Measurements from ENCODE around the gene NPTXR. TPM values are rescaled to one million over a fixed set of nuclear protein-coding genes. Genes with fewer than 3 reads are reported as not detected.

The NPTXR gene
- total RNA-seq, 2 experiments from 2014 or later = 4.2 to 4.6 TPM

- ChIA-PET CTCF (no interaction called here), POLR2A (interaction anchor here (0.6 kb wide), 1 partner anchor 11 kb away, joined by 4 read pairs; no protein-coding TSS in a partner anchor)
- Histone ChIP-seq H3K36me3 (ENCODE audit: insufficient read depth, low read length) (no peaks in the 10 kb centered on the region), H3K4me1 (ENCODE audit: insufficient read depth, low read length) (no peaks in the 10 kb centered on the region), H3K27ac (ENCODE audit: low read depth in 1 of 2, low read length in 2 of 2) (no peak overlapping the region), H3K4me3 (ENCODE audit: low read length) (no peak overlapping the region), H3K9me3 (ENCODE audit: control insufficient read depth in 1 of 2, insufficient read depth in 1 of 2, low read length in 2 of 2) (no peaks in the 10 kb centered on the region), H3K27me3 (ENCODE audit: control insufficient read depth in 1 of 2, insufficient read depth in 2 of 2, low read length in 2 of 2) (no peaks in the 10 kb centered on the region)
- TF ChIP-seq, protein P1, sequence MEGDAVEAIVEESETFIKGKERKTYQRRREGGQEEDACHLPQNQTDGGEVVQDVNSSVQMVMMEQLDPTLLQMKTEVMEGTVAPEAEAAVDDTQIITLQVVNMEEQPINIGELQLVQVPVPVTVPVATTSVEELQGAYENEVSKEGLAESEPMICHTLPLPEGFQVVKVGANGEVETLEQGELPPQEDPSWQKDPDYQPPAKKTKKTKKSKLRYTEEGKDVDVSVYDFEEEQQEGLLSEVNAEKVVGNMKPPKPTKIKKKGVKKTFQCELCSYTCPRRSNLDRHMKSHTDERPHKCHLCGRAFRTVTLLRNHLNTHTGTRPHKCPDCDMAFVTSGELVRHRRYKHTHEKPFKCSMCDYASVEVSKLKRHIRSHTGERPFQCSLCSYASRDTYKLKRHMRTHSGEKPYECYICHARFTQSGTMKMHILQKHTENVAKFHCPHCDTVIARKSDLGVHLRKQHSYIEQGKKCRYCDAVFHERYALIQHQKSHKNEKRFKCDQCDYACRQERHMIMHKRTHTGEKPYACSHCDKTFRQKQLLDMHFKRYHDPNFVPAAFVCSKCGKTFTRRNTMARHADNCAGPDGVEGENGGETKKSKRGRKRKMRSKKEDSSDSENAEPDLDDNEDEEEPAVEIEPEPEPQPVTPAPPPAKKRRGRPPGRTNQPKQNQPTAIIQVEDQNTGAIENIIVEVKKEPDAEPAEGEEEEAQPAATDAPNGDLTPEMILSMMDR (IDR thresholded peaks at IDR 0.05) = no peak
- DNase-seq (no peak), ATAC-seq (ENCODE audit: poor library complexity) (no peak)
- no peak overlapping the region for H3K4me3 Mint-ChIP-seq
- H3K4me1 Mint-ChIP-seq (ENCODE audit: low read depth) = no peaks in the 10 kb centered on the region
- H3K27ac Mint-ChIP-seq = no peak overlapping the region
- H3K9me3 Mint-ChIP-seq = no peaks in the 10 kb centered on the region
- intact Hi-C loops (cut with DNase I, micrococcal nuclease) = no loop called here
- no peaks in the 10 kb centered on the region for H3K36me3 Mint-ChIP-seq (ENCODE audit: low read depth)
- H3K27me3 Mint-ChIP-seq = no peaks in the 10 kb centered on the region
Observed at GRCh38 chr22:38850399-38850798, 6.6 kb upstream of the NPTXR start.

GRCh38 chr22:38849811-38850210, 6.0 kb upstream of the NPTXR start:
- Mint-ChIP-seq H3K4me3 (no peak overlapping the region), H3K9me3 (no peaks in the 10 kb centered on the region), H3K4me1 (ENCODE audit: low read depth) (no peaks in the 10 kb centered on the region), H3K27ac (no peak overlapping the region), H3K36me3 (ENCODE audit: low read depth) (no peaks in the 10 kb centered on the region), H3K27me3 (no peaks in the 10 kb centered on the region)
- CTCF ChIA-PET = no interaction called here
- intact Hi-C loops (cut with DNase I, micrococcal nuclease) = no loop called here
- Histone ChIP-seq H3K9me3 (ENCODE audit: control insufficient read depth in 1 of 2, insufficient read depth in 1 of 2, low read length in 2 of 2) (no peaks in the 10 kb centered on the region), H3K4me1 (ENCODE audit: insufficient read depth, low read length) (no peaks in the 10 kb centered on the region), H3K27ac (ENCODE audit: low read depth in 1 of 2, low read length in 2 of 2) (no peak overlapping the region), H3K27me3 (ENCODE audit: control insufficient read depth in 1 of 2, insufficient read depth in 2 of 2, low read length in 2 of 2) (no peaks in the 10 kb centered on the region), H3K36me3 (ENCODE audit: insufficient read depth, low read length) (no peaks in the 10 kb centered on the region), H3K4me3 (ENCODE audit: low read length) (no peak overlapping the region)
- ATAC-seq (ENCODE audit: poor library complexity) (no peak), DNase-seq (no peak)
- TF ChIP-seq, protein P1 (IDR thresholded peaks at IDR 0.05) = no peak
- POLR2A ChIA-PET = interaction anchor here (0.6 kb wide), 1 partner anchor 11 kb away, joined by 4 read pairs; no protein-coding TSS in a partner anchor

DNA sequence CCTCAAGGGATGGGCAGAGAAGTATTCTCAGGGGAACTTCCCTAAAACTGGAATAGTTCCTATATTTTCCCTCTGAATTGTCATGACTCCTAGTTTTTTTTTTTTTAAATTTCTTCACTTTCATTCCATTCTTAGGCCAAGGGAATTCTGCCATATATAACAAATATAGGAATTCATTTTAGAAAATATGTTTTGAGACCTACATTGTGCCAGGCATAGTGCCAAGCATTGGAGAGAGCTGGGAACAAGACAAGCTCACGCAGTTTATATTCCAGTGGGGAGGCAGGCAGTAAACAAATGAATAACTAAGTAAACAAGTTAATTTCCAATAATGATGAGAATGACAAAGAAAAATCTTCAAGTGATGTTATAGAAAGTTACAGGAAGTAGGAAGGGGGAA, 2.6 kb upstream of the NPTXR start:
- H3K36me3 ChIP-seq (ENCODE audit: insufficient read depth, low read length) = no peaks in the 10 kb centered on the region
- Mint-ChIP-seq H3K36me3 (ENCODE audit: low read depth) (no peaks in the 10 kb centered on the region), H3K27ac (no peak overlapping the region), H3K4me1 (ENCODE audit: low read depth) (peaks cover 20% of the 10 kb centered on the region), H3K9me3 (no peaks in the 10 kb centered on the region), H3K4me3 (no peak overlapping the region), H3K27me3 (peaks cover 10% of the 10 kb centered on the region)
- TF ChIP-seq, protein P1 (IDR thresholded peaks at IDR 0.05) = no peak
- CTCF ChIA-PET = no interaction called here
- H3K27ac ChIP-seq (ENCODE audit: low read depth in 1 of 2, low read length in 2 of 2) = no peak overlapping the region
- no peak for ATAC-seq (ENCODE audit: poor library complexity)
- H3K27me3 ChIP-seq (ENCODE audit: control insufficient read depth in 1 of 2, insufficient read depth in 2 of 2, low read length in 2 of 2) = peaks cover 5 to 12% of the 10 kb centered on the region in 2 experiments
- H3K4me3 ChIP-seq (ENCODE audit: low read length) = no peak overlapping the region
- DNase-seq = no peak
- no peaks in the 10 kb centered on the region for H3K9me3 ChIP-seq (ENCODE audit: control insufficient read depth in 1 of 2, insufficient read depth in 1 of 2, low read length in 2 of 2)
- POLR2A ChIA-PET = no interaction called here
- intact Hi-C loops (cut with DNase I, micrococcal nuclease) = no loop called here
- peaks cover 19% of the 10 kb centered on the region for H3K4me1 ChIP-seq (ENCODE audit: insufficient read depth, low read length)

Data from CD4-positive, alpha-beta T cell (primary cell).